H1 (cell line): ENCODE results near the gene TXNDC8. TPM values are rescaled to one million over a fixed set of nuclear protein-coding genes. Genes with fewer than 3 reads are reported as not detected.
A peak's percentile ranks its signal among the peaks of the same experiment; 100 is the strongest.

Experiments used
- CTCF ChIA-PET: fragments of 300-600 bp; sonication (Branson Sonifier 250); formaldehyde crosslinking; loops from one replicate; lab custom pipeline; 2021; ENCODE audit not compliant: partially characterized antibody; lab: Charles Lee
- POLR2A ChIA-PET: fragments of 300-600 bp; sonication (Branson Sonifier 250); formaldehyde crosslinking; loops from one replicate; lab custom pipeline; 2021; ENCODE audit warnings: inconsistent platforms; ENCODE audit not compliant: partially characterized antibody; lab: Charles Lee
- DNase-seq, 2 experiments: peaks; one replicate each; pipeline versions ENCODE4 v3.0.0 to v3.0.0-alpha.2; 2010 to 2022; ENCODE audit warnings: low spot score in 2 of 2, low read depth in 1 of 2, mixed read lengths in 1 of 2
- FAIRE-seq: peaks from 2 replicates; lab custom pipeline; 2011; peaks lifted over from hg19 to GRCh38; lab: Jason Lieb, UNC
- H2AFZ ChIP-seq: 2 replicates; pipeline ENCODE4 v1.8.1; 2012; ENCODE audit warnings: low read length, inconsistent platforms
- H2AK5ac ChIP-seq: 2 replicates; pipeline ENCODE4 v1.6.1; 2013; ENCODE audit warnings: low read depth, low read length
- H2BK120ac ChIP-seq: replicated peaks from 2 replicates; pipeline ENCODE3; 2013; ENCODE audit warnings: low read depth, low read length, inconsistent platforms
- H2BK12ac ChIP-seq: 2 replicates; pipeline ENCODE4 v1.6.1; 2013; ENCODE audit warnings: low read depth, low read length
- H2BK15ac ChIP-seq: 2 replicates; pipeline ENCODE4 v1.6.1; 2013; ENCODE audit warnings: low read length
- H2BK20ac ChIP-seq: 2 replicates; pipeline ENCODE4 v1.6.1; 2013; ENCODE audit warnings: low read length
- H2BK5ac ChIP-seq: 2 replicates; pipeline ENCODE4 v1.6.1; 2013; ENCODE audit warnings: low read depth, low read length
- H3K14ac ChIP-seq: 2 replicates; pipeline ENCODE4 v1.6.1; 2013; ENCODE audit warnings: inconsistent platforms; ENCODE audit not compliant: insufficient read length
- H3K18ac ChIP-seq: 2 replicates; pipeline ENCODE4 v1.6.1; 2013; ENCODE audit warnings: low read length; ENCODE audit errors: extremely low read depth
- H3K23ac ChIP-seq: 2 replicates; pipeline ENCODE4 v1.6.1; 2013; ENCODE audit warnings: inconsistent platforms; ENCODE audit not compliant: insufficient read length
- H3K23me2 ChIP-seq: 2 replicates; pipeline ENCODE4 v1.6.1; 2013; ENCODE audit warnings: low read depth, low read length
- H3K27ac ChIP-seq: 2 replicates; pipeline ENCODE4 v1.6.1; 2011; ENCODE audit warnings: low read depth, low read length, inconsistent platforms
- H3K27me3 ChIP-seq, 4 experiments: replicated peaks in 1 of 4; 1 replicate in 1 of 4; 2 replicates in 3 of 4; pipeline versions ENCODE4 v1.6.1 to v1.8.1; 2011 to 2013; ENCODE audit warnings: low read length in 3 of 4, mild to moderate bottlenecking in 3 of 4, inconsistent platforms in 2 of 4, mixed read lengths in 2 of 4, moderate library complexity in 1 of 4; ENCODE audit not compliant: control insufficient read depth in 3 of 4, insufficient read depth in 3 of 4; ENCODE audit errors: extremely low read depth in 1 of 4
- H3K36me3 ChIP-seq, 4 experiments: 2 replicates each; pipeline versions ENCODE4 v1.6.1 to v1.8.1; 2011 to 2013; ENCODE audit warnings: mild to moderate bottlenecking in 4 of 4, low read length in 3 of 4, moderate library complexity in 2 of 4, control low read depth in 1 of 4, inconsistent platforms in 1 of 4; ENCODE audit not compliant: insufficient read depth in 4 of 4, control insufficient read depth in 2 of 4
- H3K4ac ChIP-seq: replicated peaks from 2 replicates; pipeline ENCODE3; 2013; ENCODE audit warnings: low read length, low read depth, mixed read lengths, inconsistent platforms; ENCODE audit not compliant: insufficient read length
- H3K4me1 ChIP-seq, 4 experiments: replicated peaks in 1 of 4; 1 replicate in 1 of 4; 2 replicates in 3 of 4; pipeline versions ENCODE4 v1.6.1 to v1.8.1; 2011 to 2013; ENCODE audit warnings: low read length in 3 of 4, inconsistent platforms in 2 of 4, mixed read lengths in 1 of 4; ENCODE audit not compliant: insufficient read depth in 4 of 4, control insufficient read depth in 3 of 4
- H3K4me2 ChIP-seq, 2 experiments: 2 replicates each; pipeline versions ENCODE4 v1.6.1 to v1.8.1; 2011 to 2013; ENCODE audit warnings: low read depth in 2 of 2, low read length in 2 of 2, control low read depth in 1 of 2, inconsistent platforms in 1 of 2, mild to moderate bottlenecking in 1 of 2; ENCODE audit not compliant: insufficient read depth in 1 of 2
- H3K4me3 ChIP-seq, 4 experiments: fragments of 200-600, 300-600 bp in 1 of 4; sonication (generic), shearing (Covaris generic), sonication (Bioruptor Twin) in 1 of 4; 2 replicates each; pipeline versions ENCODE4 v1.5.1 to v1.8.1; 2011 to 2016; ENCODE audit warnings: low read length in 4 of 4, low read depth in 3 of 4, control low read depth in 2 of 4, inconsistent platforms in 2 of 4, mild to moderate bottlenecking in 2 of 4, mixed read lengths in 1 of 4, moderate library complexity in 1 of 4; ENCODE audit not compliant: insufficient read depth in 2 of 4; ENCODE audit errors: extremely low read depth in 1 of 4
- H3K56ac ChIP-seq: replicated peaks from 2 replicates; pipeline ENCODE3; 2013; ENCODE audit warnings: low read depth, mild to moderate bottlenecking, mixed read lengths, low read length, inconsistent platforms; ENCODE audit not compliant: insufficient read length
- H3K79me1 ChIP-seq: 2 replicates; pipeline ENCODE4 v1.6.1; 2013; ENCODE audit warnings: low read depth, low read length, control low read depth
- H3K79me2 ChIP-seq, 2 experiments: 2 replicates each; pipeline versions ENCODE4 v1.6.1 to v1.8.1; 2012 to 2013; ENCODE audit warnings: low read length in 2 of 2, mild to moderate bottlenecking in 2 of 2, inconsistent platforms in 1 of 2; ENCODE audit not compliant: insufficient read depth in 2 of 2, control insufficient read depth in 1 of 2
- H3K9ac ChIP-seq, 4 experiments: replicated peaks in 1 of 4; 1 replicate in 1 of 4; 2 replicates in 3 of 4; pipeline versions ENCODE4 v1.6.1 to v1.8.1; 2011 to 2013; ENCODE audit warnings: low read depth in 3 of 4, low read length in 3 of 4, control low read depth in 2 of 4, mild to moderate bottlenecking in 2 of 4, moderate library complexity in 2 of 4, inconsistent platforms in 1 of 4; ENCODE audit errors: extremely low read depth in 1 of 4
- H3K9me3 ChIP-seq, 2 experiments: 2 replicates each; pipeline versions ENCODE4 v1.6.1 to v1.8.1; 2012 to 2013; ENCODE audit warnings: mild to moderate bottlenecking in 2 of 2, moderate library complexity in 2 of 2, control low read depth in 1 of 2, inconsistent platforms in 1 of 2, low read depth in 1 of 2, low read length in 1 of 2, mixed read lengths in 1 of 2; ENCODE audit not compliant: insufficient read depth in 2 of 2
- H4K20me1 ChIP-seq, 2 experiments: replicated peaks in 1 of 2; 2 replicates each; pipeline versions ENCODE3 to v1.8.1; 2011 to 2013; ENCODE audit warnings: inconsistent platforms in 2 of 2, low read length in 2 of 2, mild to moderate bottlenecking in 1 of 2; ENCODE audit not compliant: insufficient read depth in 2 of 2, control insufficient read depth in 1 of 2
- H4K5ac ChIP-seq: 2 replicates; pipeline ENCODE4 v1.6.1; 2013; ENCODE audit warnings: low read length, low read depth, mixed read lengths, inconsistent platforms; ENCODE audit not compliant: insufficient read length
- H4K8ac ChIP-seq: 2 replicates; pipeline ENCODE4 v1.8.0; 2013; ENCODE audit warnings: mild to moderate bottlenecking, moderate library complexity, low read length, inconsistent platforms; ENCODE audit not compliant: insufficient read depth; ENCODE audit errors: extremely low read depth
- H4K91ac ChIP-seq: replicated peaks from 2 replicates; pipeline ENCODE3; 2013; ENCODE audit warnings: low read length, mixed read lengths, inconsistent platforms; ENCODE audit not compliant: insufficient read length
- ASH2L ChIP-seq: fragments of 200-600, 300-600 bp; sonication (generic); IDR thresholded peaks from one replicate; pipeline ENCODE4 v1.7.1; 2017; ENCODE audit warnings: low read length
- CHD2 ChIP-seq: IDR thresholded peaks from 2 replicates; pipeline ENCODE4 v1.6.1; 2012; ENCODE audit warnings: low read length, improper control_type of control experiment
- GTF2F1 ChIP-seq: IDR thresholded peaks from 2 replicates; pipeline ENCODE4 v1.6.1; 2012; ENCODE audit warnings: low read depth, low read length, improper control_type of control experiment, borderline replicate concordance
- HDAC2 ChIP-seq, 2 experiments: fragments of 300-600 bp in 1 of 2; sonication (generic) in 1 of 2; IDR thresholded peaks; 2 replicates each; pipeline ENCODE4 v1.6.1; 2011 to 2012; ENCODE audit warnings: low read depth in 2 of 2, low read length in 2 of 2, mild to moderate bottlenecking in 2 of 2, moderate library complexity in 2 of 2, borderline replicate concordance in 1 of 2, inconsistent platforms in 1 of 2
- KDM4A ChIP-seq: IDR thresholded peaks from one replicate; pipeline ENCODE4 v1.7.1; 2012; ENCODE audit warnings: low read depth, mild to moderate bottlenecking, moderate library complexity, low read length, inconsistent platforms; ENCODE audit not compliant: severe bottlenecking
- MAFK ChIP-seq: IDR thresholded peaks from 2 replicates; pipeline ENCODE4 v1.6.1; 2012; ENCODE audit warnings: low read depth, mild to moderate bottlenecking, improper control_type of control experiment, low read length
- MAX ChIP-seq: IDR thresholded peaks from 2 replicates; pipeline ENCODE4 v1.6.1; 2012; ENCODE audit warnings: inconsistent platforms
- NANOG ChIP-seq: IDR thresholded peaks from 2 replicates; pipeline ENCODE4 v1.6.1; 2011; ENCODE audit warnings: low read length, low read depth, mild to moderate bottlenecking, inconsistent platforms; ENCODE audit not compliant: insufficient read depth, poor library complexity, severe bottlenecking
- SIN3A ChIP-seq, 2 experiments: IDR thresholded peaks in 1 of 2; conservative IDR thresholded peaks in 1 of 2; 2 replicates each; pipeline ENCODE4 v1.6.1; 2011 to 2012; ENCODE audit warnings: low read length in 2 of 2, improper control_type of control experiment in 1 of 2, low read depth in 1 of 2, mild to moderate bottlenecking in 1 of 2
- TCF12 ChIP-seq: IDR thresholded peaks from 2 replicates; pipeline ENCODE4 v1.6.1; 2011; ENCODE audit warnings: low read depth, mild to moderate bottlenecking, low read length
- WGBS, 2 experiments: shearing (Covaris generic) in 1 of 2; methylation state at CpG; one replicate each; pipeline versions ENCODE4 v1.1.6 to v1.1.7; 2013 to 2015; ENCODE audit warnings: low lambda C conversion rate in 2 of 2, mixed read lengths in 2 of 2, inconsistent platforms in 1 of 2, low coverage in 1 of 2, missing lambda C conversion rate in 1 of 2; ENCODE audit not compliant: insufficient replicate concordance in 2 of 2, insufficient coverage in 1 of 2, insufficient read length in 1 of 2; ENCODE audit errors: extremely low coverage in 1 of 2, missing lambda C conversion rate in 1 of 2; 5-methylcytosine and 5-hydroxymethylcytosine counted together
- polyA plus RNA-seq, 7 experiments: library from polyadenylated mRNA; depleted of rRNA in 3 of 7; stranded (reverse) in 5 of 7; unstranded in 2 of 7; fragments of >200 nt in 5 of 7; fragments of 200-250 nt in 2 of 7; gene quantifications; 1 replicate in 5 of 7; 2 replicates in 1 of 7; 4 replicates in 1 of 7; pipeline versions ENCODE4 v1.2.1 to v1.2.3, GENCODE V29; 2011 to 2013; ENCODE audit warnings: missing spikeins in 2 of 7, mixed read lengths in 2 of 7
- total RNA-seq: library from RNA; stranded (reverse); fragmentation: NEBNext Ultra II Directional; extraction: Animal tissue kit (Norgen Biotek cat#: 25700); gene quantifications from 2 replicates; pipeline ENCODE4 v1.2.1, GENCODE V29; 2021

Gene TXNDC8
- total and polyA plus RNA-seq, 2 of the 8 experiments (the other 6 are each of a cell fraction or from before 2014, with no cell fraction given), result not detected

- 1% methylated on average over 40 of the region's 81 CpGs; no CpG with 5 or more reads in 1 of the 2 experiments for WGBS, 2 experiments
- Histone ChIP-seq H2AK5ac (no peak overlapping the region), H3K4me2 (peak overlapping the region; percentile 93 to 96), H3K56ac (peak overlapping the region; percentile 70), H4K20me1 (peaks cover 7 to 14% of the 10 kb centered on the region in 2 experiments), H4K8ac (peak overlapping the region; percentile 92), H3K4ac (peak overlapping the region; percentile 79), H2BK5ac (peak overlapping the region; percentile 91), H3K23me2 (peaks cover 11% of the 10 kb centered on the region), H3K36me3 (peaks cover 0 to 1% (median 0%) of the 10 kb centered on the region in 4 experiments; a peak in 2 of 8 replicates), H2AFZ (no peak overlapping the region), H4K5ac (no peak overlapping the region), H2BK12ac (peak overlapping the region; percentile 86), H4K91ac (peak overlapping the region; percentile 70), H3K79me2 (peaks cover 29 to 54% of the 10 kb centered on the region in 2 experiments), H3K27ac (peak overlapping the region; percentile 39), H2BK15ac (no peak overlapping the region; the same call in 1 of the 2 replicates), H3K27me3 (no peaks in the 10 kb centered on the region; a peak in 1 of 7 replicates), H3K79me1 (peaks cover 5% of the 10 kb centered on the region; the same call in 1 of the 2 replicates), H2BK120ac (no peak overlapping the region), H3K4me3 (peak overlapping the region; percentile 82 to 94 (median 92)), H3K14ac (no peak overlapping the region), H3K9me3 (no peaks in the 10 kb centered on the region), H2BK20ac (no peak overlapping the region), H3K4me1 (peaks cover 8 to 18% (median 10%) of the 10 kb centered on the region in 4 experiments), H3K23ac (no peak overlapping the region), H3K9ac (peak overlapping the region; percentile 73 to 88 (median 78)), H3K18ac (peak overlapping the region; percentile 89)
- CTCF ChIA-PET, result no interaction called here
- POLR2A ChIA-PET, result interaction anchor here (0.8 to 4.1 kb wide), 21 partner anchors 8 to 207 kb away, joined by 3 to 44 read pairs (median 5); partner anchors contain the start of gene C9orf152
- DNase-seq (peak in 1 of 2 experiments; percentile 68), FAIRE-seq (no peak)
- TF ChIP-seq MAFK (no peak), GTF2F1 (no peak), HDAC2 (IDR thresholded peaks at IDR 0.05; ENCODE audit: borderline replicate concordance in 1 of 2, low read depth in 2 of 2, low read length in 2 of 2) (0 out of 4 replicates have a peak, but pooled peaks of 1 of the 2 experiments have one; percentile 18), ASH2L (peak; percentile 34), NANOG (no peak), MAX (peak; percentile 56), KDM4A (peak; percentile 64), SIN3A (conservative IDR thresholded peaks at IDR 0.05 in 1 of 2, IDR thresholded peaks at IDR 0.05 in 1 of 2; ENCODE audit: low read depth in 1 of 2, low read length in 2 of 2) (peak; percentile 3 to 44; a peak in 2 of 4 replicates), CHD2 (no peak), TCF12 (no peak)
Observed at GRCh38 chr9:110255463-110256379, 81.9 kb downstream of the TXNDC8 start.
